Body of pancreas (tissue), 4 donors: ENCODE measurements around the gene KNTC1.

Experiments used
- CTCF ChIP-seq, 7 experiments: fragments of 450-650 bp in 4 of 7; fragments of 200-600 bp in 3 of 7; sonication (generic) in 3 of 7; IDR thresholded peaks; one replicate each; pipeline ENCODE4 v1.5.1; 2016 to 2019; ENCODE audit warnings: antibody characterized with exemption in 7 of 7
- POLR2A ChIP-seq, 3 donors: fragments of 450-650 bp; IDR thresholded peaks; one replicate each; pipeline ENCODE4 v1.6.1; 2016; ENCODE audit warnings: antibody characterized with exemption in 3 of 3, mild to moderate bottlenecking in 2 of 3

- no peak for TF ChIP-seq POLR2A (IDR thresholded peaks at IDR 0.05)
- TF ChIP-seq CTCF (IDR thresholded peaks at IDR 0.05) = no peak
Measured at GRCh38 chr12:122665759-122666158, 138.7 kb downstream of the KNTC1 start.
